NCI-H2107 (cell line): Measurements from ENCODE around the gene SRSF8.
"Not testable (repeated sequence)": the region's sequence is repeated elsewhere in the genome, so short reads cannot be mapped to it uniquely, and the experiment has no call there.

Experiments
- DNase-seq: peaks from one replicate; lab custom pipeline; 2025; lab: John Stamatoyannopoulos, UW

Gene SRSF8

GRCh38 chr11:95066716-95067038 lies at the start of gene SRSF8:
SRSF8 (plus strand) TSS chr11:95066919; CDS start chr11:95067227, 308 bp downstream.
- no peak for DNase-seq

- not testable (repeated sequence) for DNase-seq
These were observed 45.3 kb upstream of the SRSF8 start for GRCh38 chr11:95021468-95021867.

- DNase-seq, result no peak
These were observed 41.8 kb upstream of the SRSF8 start, which contains the start of gene KDM4E for GRCh38 chr11:95024958-95025357. KDM4E (plus strand) TSS chr11:95025258; CDS start chr11:95025558, 300 bp downstream.

- DNase-seq, result not testable (repeated sequence)
These were observed 41.1 kb upstream of the SRSF8 start for GRCh38 chr11:95025594-95025993.

- DNase-seq, result no peak
These were observed 38.4 kb upstream of the SRSF8 start for GRCh38 chr11:95028357-95028756.

GRCh38 chr11:95033051-95033450 lies 33.7 kb upstream of the SRSF8 start:
- no peak for DNase-seq

GRCh38 chr11:95035316-95035715 lies 31.4 kb upstream of the SRSF8 start:
- DNase-seq, result no peak

- not testable (repeated sequence) for DNase-seq
These were observed 29.2 kb upstream of the SRSF8 start for GRCh38 chr11:95037356-95038035.

GRCh38 chr11:95042239-95042638 lies 24.5 kb upstream of the SRSF8 start:
- DNase-seq, result no peak

GRCh38 chr11:95042906-95043305 lies 23.8 kb upstream of the SRSF8 start:
- DNase-seq, result no peak

GRCh38 chr11:95044010-95044409 lies 22.7 kb upstream of the SRSF8 start:
- no peak for DNase-seq

- no peak for DNase-seq
These were observed 20.9 kb upstream of the SRSF8 start for GRCh38 chr11:95045812-95046211.

- not testable (repeated sequence) for DNase-seq
These were observed 17.6 kb upstream of the SRSF8 start, which contains the start of gene KDM4F for GRCh38 chr11:95049122-95049521. KDM4F (plus strand) TSS chr11:95049422.

GRCh38 chr11:95050595-95051202 lies 16.0 kb upstream of the SRSF8 start:
- DNase-seq, result no peak

GRCh38 chr11:95054356-95054755 lies 12.4 kb upstream of the SRSF8 start:
- no peak for DNase-seq

- no peak for DNase-seq
These were observed 11.3 kb upstream of the SRSF8 start for GRCh38 chr11:95055283-95055897.

- no peak for DNase-seq
These were observed 8.8 kb upstream of the SRSF8 start for GRCh38 chr11:95057959-95058358.

- no peak for DNase-seq
These were observed 8.1 kb upstream of the SRSF8 start for GRCh38 chr11:95058621-95059020.

GRCh38 chr11:95059046-95059445 lies 7.7 kb upstream of the SRSF8 start:
- no peak for DNase-seq

GRCh38 chr11:95065336-95065735 lies 1.4 kb upstream of the SRSF8 start:
- no peak for DNase-seq

- DNase-seq, result peak; percentile 78
These were observed 521 bp downstream of the SRSF8 start for GRCh38 chr11:95067039-95067840.

GRCh38 chr11:95067841-95068219 lies 1.1 kb downstream of the SRSF8 start:
- no peak for DNase-seq
